Measurements from ENCODE around the gene FBP2. TPM values are rescaled to one million over a fixed set of nuclear protein-coding genes. Genes with fewer than 3 reads are reported as not detected.

FBP2 gene
- total and polyA plus RNA-seq, 2 donors (not counting 1 experiment from before 2014, with no cell fraction given) = not detected

- TF ChIP-seq CTCF (IDR thresholded peaks at IDR 0.05) (no peak), EZH2 (IDR thresholded peaks at IDR 0.05; ENCODE audit: borderline replicate concordance, insufficient read depth, low read depth, low read length, poor library complexity, severe bottlenecking) (no peak)
- Mint-ChIP-seq H3K4me3 (no peak overlapping the region), H3K9me3 (ENCODE audit: insufficient read depth) (no peaks in the 10 kb centered on the region), H3K27ac (no peak overlapping the region), H3K4me1 (no peaks in the 10 kb centered on the region), H3K27me3 (peaks cover 22% of the 10 kb centered on the region)
- Histone ChIP-seq H3K27ac (ENCODE audit: low read length in 2 of 2) (no peak overlapping the region), H3K4me3 (ENCODE audit: control extremely low read depth in 1 of 5, extremely low read depth in 1 of 5, insufficient read depth in 1 of 5, low read depth in 2 of 5, low read length in 4 of 5) (no peak overlapping the region), H3K9me3 (ENCODE audit: control extremely low read depth in 1 of 3, control insufficient read depth in 2 of 3, insufficient read depth in 1 of 3, low read length in 2 of 3) (no peaks in the 10 kb centered on the region), H3K79me2 (ENCODE audit: control insufficient read depth, insufficient read depth, low read length) (no peaks in the 10 kb centered on the region), H3K9ac (ENCODE audit: low read length) (no peak overlapping the region), H2AFZ (ENCODE audit: insufficient read depth, low read depth, low read length, poor library complexity, severe bottlenecking) (no peak overlapping the region), H3K36me3 (replicated peaks in 1 of 2; ENCODE audit: control extremely low read depth in 1 of 2, control insufficient read depth in 1 of 2, extremely low read depth in 1 of 2, insufficient read depth in 2 of 2, low read length in 1 of 2) (no peaks in the 10 kb centered on the region), H3K27me3 (replicated peaks in 1 of 4; ENCODE audit: control extremely low read depth in 1 of 4, control insufficient read depth in 3 of 4, insufficient read depth in 4 of 4, low read length in 3 of 4) (peaks cover 0 to 4% (median under 1%) of the 10 kb centered on the region in 4 experiments), H3K4me1 (ENCODE audit: control insufficient read depth in 2 of 2, insufficient read depth in 2 of 2, low read length in 2 of 2) (no peaks in the 10 kb centered on the region), H4K20me1 (ENCODE audit: control insufficient read depth, insufficient read depth, low read length, poor library complexity, severe bottlenecking) (no peaks in the 10 kb centered on the region), H3K4me2 (replicated peaks; ENCODE audit: low read depth, low read length, poor library complexity, severe bottlenecking) (no peak overlapping the region)
- 0% methylated on average over 1 of the region's 1 CpG for WGBS (ENCODE audit: insufficient coverage)
- POLR2A ChIA-PET = no interaction called here
- intact Hi-C loops (cut with micrococcal nuclease) = no loop called here
- CTCF ChIA-PET = no interaction called here
- ATAC-seq (ENCODE audit: low read depth) (no peak), DNase-seq (no peak)
These were observed 16.6 kb downstream of the FBP2 start for GRCh38 chr9:94577036-94577435.

GRCh38 chr9:94576131-94576530 lies 17.5 kb downstream of the FBP2 start:
- DNase-seq (no peak), ATAC-seq (ENCODE audit: low read depth) (no peak)
- ChIA-PET CTCF (no interaction called here), POLR2A (no interaction called here)
- H3K79me2 ChIP-seq (ENCODE audit: control insufficient read depth, insufficient read depth, low read length) = no peaks in the 10 kb centered on the region
- no peak overlapping the region for H3K4me2 ChIP-seq (replicated peaks; ENCODE audit: low read depth, low read length, poor library complexity, severe bottlenecking)
- Mint-ChIP-seq H3K4me1 (no peaks in the 10 kb centered on the region), H3K4me3 (no peak overlapping the region), H3K27ac (no peak overlapping the region), H3K27me3 (peaks cover 24% of the 10 kb centered on the region), H3K9me3 (ENCODE audit: insufficient read depth) (no peaks in the 10 kb centered on the region)
- no peaks in the 10 kb centered on the region for H4K20me1 ChIP-seq (ENCODE audit: control insufficient read depth, insufficient read depth, low read length, poor library complexity, severe bottlenecking)
- no peak for TF ChIP-seq CTCF (IDR thresholded peaks at IDR 0.05)
- TF ChIP-seq EZH2 (IDR thresholded peaks at IDR 0.05; ENCODE audit: borderline replicate concordance, insufficient read depth, low read depth, low read length, poor library complexity, severe bottlenecking) = no peak
- no peak overlapping the region for H3K4me3 ChIP-seq (ENCODE audit: control extremely low read depth in 1 of 5, extremely low read depth in 1 of 5, insufficient read depth in 1 of 5, low read depth in 2 of 5, low read length in 4 of 5)
- H3K9me3 ChIP-seq (ENCODE audit: control extremely low read depth in 1 of 3, control insufficient read depth in 2 of 3, insufficient read depth in 1 of 3, low read length in 2 of 3) = no peaks in the 10 kb centered on the region
- WGBS (ENCODE audit: insufficient coverage) = 100% methylated on average over 1 of the region's 2 CpGs
- H2AFZ ChIP-seq (ENCODE audit: insufficient read depth, low read depth, low read length, poor library complexity, severe bottlenecking) = no peak overlapping the region
- no peaks in the 10 kb centered on the region for H3K36me3 ChIP-seq (replicated peaks in 1 of 2; ENCODE audit: control extremely low read depth in 1 of 2, control insufficient read depth in 1 of 2, extremely low read depth in 1 of 2, insufficient read depth in 2 of 2, low read length in 1 of 2)
- H3K4me1 ChIP-seq (ENCODE audit: control insufficient read depth in 2 of 2, insufficient read depth in 2 of 2, low read length in 2 of 2) = no peaks in the 10 kb centered on the region
- no peak overlapping the region for H3K9ac ChIP-seq (ENCODE audit: low read length)
- peaks cover 0 to 4% (median 1%) of the 10 kb centered on the region in 4 experiments for H3K27me3 ChIP-seq (replicated peaks in 1 of 4; ENCODE audit: control extremely low read depth in 1 of 4, control insufficient read depth in 3 of 4, insufficient read depth in 4 of 4, low read length in 3 of 4)
- no peak overlapping the region for H3K27ac ChIP-seq (ENCODE audit: low read length in 2 of 2)
- intact Hi-C loops (cut with micrococcal nuclease) = no loop called here

Data from B cell (primary cell).